RWPE2 (cell line): Measurements from ENCODE around the gene MIPEP.

Experiments
- ATAC-seq: fragments of 200-7000 bp; cut with Tn5 transposase; 3 replicates; pipeline ENCODE4 v1.9.1; 2021; ENCODE audit warnings: low read depth
- DNase-seq: peaks from one replicate; pipeline ENCODE4 v3.0.0-alpha.2; 2020; ENCODE audit warnings: low spot score
- H3K27ac ChIP-seq: fragments of 450-650 bp; 2 replicates; pipeline ENCODE4 v1.5.1; 2017; ENCODE audit warnings: mild to moderate bottlenecking; ENCODE audit not compliant: poor library complexity, severe bottlenecking
- H3K27me3 ChIP-seq: fragments of 250-450 bp; sonication (Bioruptor Pico); 2 replicates; pipeline ENCODE4 v1.5.1; 2021; ENCODE audit warnings: mild to moderate bottlenecking, moderate library complexity; ENCODE audit not compliant: insufficient read depth, poor library complexity, severe bottlenecking
- H3K36me3 ChIP-seq: fragments of 250-450 bp; sonication (Bioruptor Pico); 2 replicates; pipeline ENCODE4 v1.5.1; 2020; ENCODE audit warnings: low read depth, mild to moderate bottlenecking, moderate library complexity
- H3K4me1 ChIP-seq: fragments of 250-450 bp; sonication (Bioruptor Pico); 2 replicates; pipeline ENCODE4 v1.5.1; 2021; ENCODE audit warnings: mild to moderate bottlenecking, moderate library complexity; ENCODE audit not compliant: insufficient read depth, poor library complexity, severe bottlenecking
- H3K4me3 ChIP-seq: fragments of 250-450 bp; sonication (Bioruptor Pico); 2 replicates; pipeline ENCODE4 v1.5.1; 2021; ENCODE audit warnings: mild to moderate bottlenecking, moderate library complexity; ENCODE audit not compliant: severe bottlenecking
- H3K9me3 ChIP-seq: fragments of 250-450 bp; sonication (Bioruptor Pico); 2 replicates; pipeline ENCODE4 v1.5.1; 2021; ENCODE audit warnings: mild to moderate bottlenecking, moderate library complexity; ENCODE audit not compliant: severe bottlenecking
- TF ChIP-seq, protein P1 (sequence below): fragments of 450-650 bp; IDR thresholded peaks from one replicate; pipeline ENCODE4 v1.5.1; 2017; ENCODE audit warnings: mild to moderate bottlenecking, moderate library complexity; ENCODE audit not compliant: poor library complexity, severe bottlenecking

MIPEP gene

DNA sequence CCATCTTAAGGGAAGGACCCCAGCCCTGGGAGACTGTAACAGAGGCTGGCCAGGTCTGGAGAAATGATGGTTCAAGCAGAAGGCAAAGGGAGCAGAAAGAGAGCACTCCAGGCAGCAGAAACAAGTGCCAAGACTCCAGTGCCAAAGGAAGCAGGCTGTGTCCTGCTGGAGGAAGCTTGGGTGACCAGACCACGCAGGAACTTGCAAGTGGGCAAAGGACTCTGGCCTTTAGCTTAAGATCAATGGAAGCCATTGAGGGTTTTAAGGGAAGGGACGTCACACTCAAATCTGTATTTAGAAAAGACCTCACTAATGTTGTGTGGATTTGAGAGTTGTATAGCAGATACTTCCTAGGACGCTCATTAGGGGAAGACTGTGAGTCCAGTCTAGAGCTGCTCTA lies 95.5 kb downstream of the MIPEP start:
- no peaks in the 10 kb centered on the region for H3K27me3 ChIP-seq
- peaks cover 16% of the 10 kb centered on the region for H3K4me1 ChIP-seq
- DNase-seq (no peak), ATAC-seq (no peak)
- H3K4me3 ChIP-seq = no peak overlapping the region
- TF ChIP-seq, protein P1, sequence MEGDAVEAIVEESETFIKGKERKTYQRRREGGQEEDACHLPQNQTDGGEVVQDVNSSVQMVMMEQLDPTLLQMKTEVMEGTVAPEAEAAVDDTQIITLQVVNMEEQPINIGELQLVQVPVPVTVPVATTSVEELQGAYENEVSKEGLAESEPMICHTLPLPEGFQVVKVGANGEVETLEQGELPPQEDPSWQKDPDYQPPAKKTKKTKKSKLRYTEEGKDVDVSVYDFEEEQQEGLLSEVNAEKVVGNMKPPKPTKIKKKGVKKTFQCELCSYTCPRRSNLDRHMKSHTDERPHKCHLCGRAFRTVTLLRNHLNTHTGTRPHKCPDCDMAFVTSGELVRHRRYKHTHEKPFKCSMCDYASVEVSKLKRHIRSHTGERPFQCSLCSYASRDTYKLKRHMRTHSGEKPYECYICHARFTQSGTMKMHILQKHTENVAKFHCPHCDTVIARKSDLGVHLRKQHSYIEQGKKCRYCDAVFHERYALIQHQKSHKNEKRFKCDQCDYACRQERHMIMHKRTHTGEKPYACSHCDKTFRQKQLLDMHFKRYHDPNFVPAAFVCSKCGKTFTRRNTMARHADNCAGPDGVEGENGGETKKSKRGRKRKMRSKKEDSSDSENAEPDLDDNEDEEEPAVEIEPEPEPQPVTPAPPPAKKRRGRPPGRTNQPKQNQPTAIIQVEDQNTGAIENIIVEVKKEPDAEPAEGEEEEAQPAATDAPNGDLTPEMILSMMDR = no peak
- no peaks in the 10 kb centered on the region for H3K9me3 ChIP-seq
- H3K27ac ChIP-seq = no peak overlapping the region
- no peaks in the 10 kb centered on the region for H3K36me3 ChIP-seq

DNA sequence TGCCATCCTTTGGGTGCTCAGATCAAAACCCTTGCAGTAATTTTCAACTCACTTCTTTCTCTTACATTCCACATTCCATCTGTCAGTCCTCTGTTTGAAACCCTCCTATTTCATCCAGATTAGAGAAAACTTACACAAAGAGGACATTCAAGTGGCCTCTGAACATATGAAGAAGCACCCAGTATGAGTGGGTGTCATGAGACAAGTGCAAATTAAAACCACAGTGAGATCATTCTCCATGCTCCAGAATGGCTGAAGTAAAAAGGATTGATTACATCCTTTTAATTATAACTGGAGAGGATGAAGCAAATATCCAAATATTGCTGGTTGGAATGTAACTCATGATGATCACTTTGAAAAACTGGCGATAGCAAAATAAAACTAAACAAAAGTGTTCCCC lies 96.5 kb downstream of the MIPEP start:
- TF ChIP-seq, protein P1 = no peak
- Histone ChIP-seq H3K4me3 (no peak overlapping the region), H3K4me1 (peaks cover 16% of the 10 kb centered on the region), H3K27me3 (no peaks in the 10 kb centered on the region), H3K36me3 (no peaks in the 10 kb centered on the region), H3K9me3 (no peaks in the 10 kb centered on the region), H3K27ac (no peak overlapping the region)
- no peak for ATAC-seq
- DNase-seq = no peak

GRCh38 chr13:23790577-23791170 lies 98.5 kb downstream of the MIPEP start:
- Histone ChIP-seq H3K4me1 (peaks cover 16% of the 10 kb centered on the region), H3K9me3 (no peaks in the 10 kb centered on the region), H3K36me3 (no peaks in the 10 kb centered on the region), H3K27me3 (no peaks in the 10 kb centered on the region), H3K27ac (no peak overlapping the region), H3K4me3 (no peak overlapping the region)
- DNase-seq (no peak), ATAC-seq (no peak)
- TF ChIP-seq, protein P1 = no peak

GRCh38 chr13:23789576-23790346 lies 99.4 kb downstream of the MIPEP start:
- no peak overlapping the region for H3K4me3 ChIP-seq
- H3K27me3 ChIP-seq = no peaks in the 10 kb centered on the region
- TF ChIP-seq, protein P1 = no peak
- H3K27ac ChIP-seq = no peak overlapping the region
- H3K36me3 ChIP-seq = no peaks in the 10 kb centered on the region
- DNase-seq (no peak), ATAC-seq (no peak)
- no peaks in the 10 kb centered on the region for H3K9me3 ChIP-seq
- H3K4me1 ChIP-seq = peaks cover 8% of the 10 kb centered on the region

DNA sequence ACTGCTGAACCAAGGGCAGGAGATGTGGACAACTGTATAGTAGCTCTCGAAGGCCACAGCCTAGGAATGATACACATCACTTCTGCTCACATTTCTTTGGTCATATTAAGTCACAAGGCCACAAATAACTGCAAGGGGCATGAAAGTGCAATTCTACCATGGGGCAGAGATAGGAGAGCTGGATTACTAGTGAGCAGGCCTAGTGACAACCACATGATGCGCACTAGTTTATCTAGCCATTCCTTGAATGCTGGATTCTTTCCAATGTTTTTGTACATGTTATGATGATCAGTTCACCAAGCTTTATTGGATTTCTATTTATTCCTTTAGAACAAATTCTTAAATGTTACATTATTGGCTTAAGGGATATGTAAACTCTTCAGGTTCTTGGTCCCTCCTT lies 100.7 kb downstream of the MIPEP start:
- ATAC-seq = no peak
- Histone ChIP-seq H3K4me1 (no peaks in the 10 kb centered on the region), H3K27me3 (no peaks in the 10 kb centered on the region), H3K27ac (no peak overlapping the region), H3K9me3 (no peaks in the 10 kb centered on the region), H3K36me3 (no peaks in the 10 kb centered on the region), H3K4me3 (no peak overlapping the region)
- DNase-seq = no peak
- TF ChIP-seq, protein P1 = no peak
